ENCODE measurements around the gene TOMM40L.

DNA sequence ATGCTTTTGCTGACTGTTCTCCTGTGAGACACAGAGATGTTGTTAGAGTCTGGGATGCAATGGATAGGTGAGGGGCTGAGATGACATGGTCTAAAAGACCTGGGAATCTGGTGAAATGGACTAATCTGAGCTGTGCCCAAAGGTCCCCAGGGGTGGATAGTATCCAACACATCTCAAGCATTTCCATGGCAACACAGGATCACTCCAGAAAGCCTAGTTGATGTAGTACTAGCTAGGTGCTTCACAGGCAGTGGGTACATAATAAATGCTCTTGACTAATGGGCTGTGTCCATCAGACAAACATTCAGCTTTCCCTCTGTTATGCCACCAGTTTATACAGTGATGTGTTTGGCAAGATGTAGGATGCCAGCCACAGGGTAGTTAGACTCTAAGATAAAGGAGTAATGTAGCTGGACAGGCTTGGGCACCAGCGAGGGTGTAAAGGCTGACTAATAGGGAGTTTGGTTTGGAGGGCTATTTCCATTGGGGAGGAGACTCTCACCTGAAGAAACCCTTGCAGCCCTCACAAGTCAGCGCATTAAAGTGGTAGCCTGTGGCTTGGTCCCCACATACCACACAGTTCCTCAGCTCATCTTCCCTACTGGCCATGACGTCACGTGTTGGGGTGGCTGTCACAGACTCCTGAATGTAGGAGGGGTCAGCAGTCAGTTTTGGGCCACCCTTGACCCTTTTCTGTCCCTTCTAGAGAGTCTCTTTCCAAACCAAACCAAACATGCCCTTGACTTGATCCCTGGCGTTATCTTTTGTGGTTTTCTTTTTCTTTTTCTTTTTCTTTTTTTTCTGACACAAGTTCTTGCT lies 10.3 kb downstream of the TOMM40L start:
- TF ChIP-seq, protein P1, sequence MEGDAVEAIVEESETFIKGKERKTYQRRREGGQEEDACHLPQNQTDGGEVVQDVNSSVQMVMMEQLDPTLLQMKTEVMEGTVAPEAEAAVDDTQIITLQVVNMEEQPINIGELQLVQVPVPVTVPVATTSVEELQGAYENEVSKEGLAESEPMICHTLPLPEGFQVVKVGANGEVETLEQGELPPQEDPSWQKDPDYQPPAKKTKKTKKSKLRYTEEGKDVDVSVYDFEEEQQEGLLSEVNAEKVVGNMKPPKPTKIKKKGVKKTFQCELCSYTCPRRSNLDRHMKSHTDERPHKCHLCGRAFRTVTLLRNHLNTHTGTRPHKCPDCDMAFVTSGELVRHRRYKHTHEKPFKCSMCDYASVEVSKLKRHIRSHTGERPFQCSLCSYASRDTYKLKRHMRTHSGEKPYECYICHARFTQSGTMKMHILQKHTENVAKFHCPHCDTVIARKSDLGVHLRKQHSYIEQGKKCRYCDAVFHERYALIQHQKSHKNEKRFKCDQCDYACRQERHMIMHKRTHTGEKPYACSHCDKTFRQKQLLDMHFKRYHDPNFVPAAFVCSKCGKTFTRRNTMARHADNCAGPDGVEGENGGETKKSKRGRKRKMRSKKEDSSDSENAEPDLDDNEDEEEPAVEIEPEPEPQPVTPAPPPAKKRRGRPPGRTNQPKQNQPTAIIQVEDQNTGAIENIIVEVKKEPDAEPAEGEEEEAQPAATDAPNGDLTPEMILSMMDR (IDR thresholded peaks at IDR 0.05; ENCODE audit: low read depth, low read length) = no peak
- TF ChIP-seq, protein P2, sequence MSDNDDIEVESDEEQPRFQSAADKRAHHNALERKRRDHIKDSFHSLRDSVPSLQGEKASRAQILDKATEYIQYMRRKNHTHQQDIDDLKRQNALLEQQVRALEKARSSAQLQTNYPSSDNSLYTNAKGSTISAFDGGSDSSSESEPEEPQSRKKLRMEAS (IDR thresholded peaks at IDR 0.05; ENCODE audit: low read depth, low read length) = no peak
